ENCODE results near the gene ANGPTL1. TPM values are rescaled to one million over a fixed set of nuclear protein-coding genes. Genes with fewer than 3 reads are reported as not detected.
"Not testable (repeated sequence)": the region's sequence is repeated elsewhere in the genome, so short reads cannot be mapped to it uniquely, and the experiment has no call there.

ANGPTL1 gene
- total RNA-seq, 1 donor from 2014 or later = 306 TPM

- no peak for DNase-seq (ENCODE audit: low spot score)
Measured at GRCh38 chr1:178868706-178869105, 2.2 kb downstream of the ANGPTL1 start.

- DNase-seq (ENCODE audit: low spot score) = no peak
Measured at GRCh38 chr1:178867670-178868069, 3.2 kb downstream of the ANGPTL1 start.

GRCh38 chr1:178864326-178864725 is 6.6 kb downstream of the ANGPTL1 start:
- DNase-seq (ENCODE audit: low spot score) = no peak

GRCh38 chr1:178862864-178863263 is 8.0 kb downstream of the ANGPTL1 start:
- no peak for DNase-seq (ENCODE audit: low spot score)

- no peak for DNase-seq (ENCODE audit: low spot score)
Measured at GRCh38 chr1:178862416-178862815, 8.5 kb downstream of the ANGPTL1 start.

- DNase-seq (ENCODE audit: low spot score) = no peak
Measured at GRCh38 chr1:178857126-178857525, 13.8 kb downstream of the ANGPTL1 start.

- no peak for DNase-seq (ENCODE audit: low spot score)
Measured at GRCh38 chr1:178849918-178850317, 21.0 kb downstream of the ANGPTL1 start.

- not testable (repeated sequence) for DNase-seq (ENCODE audit: low spot score)
Measured at GRCh38 chr1:178847919-178848318, 23.0 kb downstream of the ANGPTL1 start.

DNA sequence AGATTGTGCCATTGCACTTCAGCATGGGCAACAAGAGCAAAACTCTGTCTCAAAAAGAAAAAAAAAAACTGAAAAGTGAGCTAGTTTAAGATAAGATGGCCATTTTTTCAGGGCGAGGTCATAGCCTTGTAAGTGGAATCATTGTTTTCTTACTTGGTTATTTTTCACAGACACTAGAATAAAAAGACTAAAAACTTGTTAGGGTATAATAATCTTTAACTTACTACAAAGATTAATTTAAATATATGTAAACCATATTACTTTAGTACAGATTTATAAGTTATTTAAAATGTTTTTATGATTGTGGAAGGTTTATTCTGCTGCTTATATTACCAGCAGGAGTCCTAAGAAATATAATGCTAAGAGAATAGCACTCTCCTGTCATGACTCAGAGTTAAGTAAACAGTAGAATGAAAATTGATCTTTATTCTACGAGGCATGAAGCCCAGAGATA is 23.5 kb downstream of the ANGPTL1 start:
- DNase-seq (ENCODE audit: low spot score) = no peak

GRCh38 chr1:178846306-178846705 is 24.6 kb downstream of the ANGPTL1 start:
- DNase-seq (ENCODE audit: low spot score) = no peak

- DNase-seq (ENCODE audit: low spot score) = no peak
Measured at GRCh38 chr1:178844436-178844835, 26.4 kb downstream of the ANGPTL1 start.

GRCh38 chr1:178825167-178825566 is 45.7 kb downstream of the ANGPTL1 start:
- no peak for DNase-seq (ENCODE audit: low spot score)

- no peak for DNase-seq (ENCODE audit: low spot score)
Measured at GRCh38 chr1:178821134-178821866, 49.6 kb downstream of the ANGPTL1 start.

- no peak for DNase-seq (ENCODE audit: low spot score)
Measured at GRCh38 chr1:178819123-178819522, 51.8 kb downstream of the ANGPTL1 start.

DNA sequence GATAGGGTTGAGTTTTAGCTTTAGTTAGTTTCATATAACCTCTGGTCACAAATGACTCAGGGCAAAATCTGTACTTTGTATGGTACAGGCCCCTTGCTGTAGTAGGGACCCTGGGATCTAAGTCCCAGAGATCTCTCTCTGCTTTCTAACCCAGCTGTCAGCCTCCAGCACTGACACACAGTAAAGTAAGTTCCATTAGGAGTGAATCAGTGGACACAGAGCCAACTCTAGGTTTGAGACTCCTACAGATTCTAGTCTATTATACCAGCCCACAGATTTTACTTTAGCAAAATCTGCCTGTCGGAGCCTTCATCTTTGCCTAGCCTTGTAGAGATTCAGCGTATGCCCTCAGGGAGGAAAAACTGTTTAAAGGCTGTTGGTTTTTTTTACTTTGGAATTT is 52.5 kb downstream of the ANGPTL1 start:
- DNase-seq (ENCODE audit: low spot score) = peak; percentile 8

GRCh38 chr1:178810585-178810984 is 60.3 kb downstream of the ANGPTL1 start:
- no peak for DNase-seq (ENCODE audit: low spot score)

- no peak for DNase-seq (ENCODE audit: low spot score)
Measured at GRCh38 chr1:178808529-178808928, 62.3 kb downstream of the ANGPTL1 start.

GRCh38 chr1:178806665-178807300 is 64.1 kb downstream of the ANGPTL1 start:
- no peak for DNase-seq (ENCODE audit: low spot score)

DNA sequence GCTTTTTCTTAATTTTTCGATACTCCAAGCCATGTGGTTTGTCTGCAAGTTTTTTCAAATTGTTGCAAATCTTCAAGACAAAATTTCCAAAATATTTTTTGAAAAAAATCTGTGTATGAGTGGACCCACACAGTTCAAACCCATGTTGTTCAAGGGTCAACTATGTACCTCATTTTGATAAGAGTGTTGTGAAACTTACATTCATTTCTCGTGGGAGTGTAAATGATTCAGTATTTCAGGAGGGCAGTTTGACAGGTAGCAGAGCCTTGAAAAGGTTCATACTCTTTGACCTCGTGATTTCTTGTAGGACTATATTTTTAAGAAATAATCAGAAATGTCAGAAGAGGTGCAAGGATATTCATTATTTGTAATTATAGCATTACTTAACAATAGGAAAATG is 68.0 kb downstream of the ANGPTL1 start:
- DNase-seq (ENCODE audit: low spot score) = no peak
